Inferior parietal cortex (tissue), 1 donor: ENCODE results near the gene PPM1E.
"Not testable (repeated sequence)": the region's sequence is repeated elsewhere in the genome, so short reads cannot be mapped to it uniquely, and the experiment has no call there.

ENCODE experiments used
- DNase-seq: peaks from one replicate; pipeline ENCODE4 v3.0.0-alpha.2; 2016; ENCODE audit errors: extremely low spot score

Gene PPM1E

GRCh38 chr17:58755577-58756245 is at the start of gene PPM1E:
Gene PPM1E (plus strand): TSS chr17:58755854.
- DNase-seq, result peak; percentile 47

DNA sequence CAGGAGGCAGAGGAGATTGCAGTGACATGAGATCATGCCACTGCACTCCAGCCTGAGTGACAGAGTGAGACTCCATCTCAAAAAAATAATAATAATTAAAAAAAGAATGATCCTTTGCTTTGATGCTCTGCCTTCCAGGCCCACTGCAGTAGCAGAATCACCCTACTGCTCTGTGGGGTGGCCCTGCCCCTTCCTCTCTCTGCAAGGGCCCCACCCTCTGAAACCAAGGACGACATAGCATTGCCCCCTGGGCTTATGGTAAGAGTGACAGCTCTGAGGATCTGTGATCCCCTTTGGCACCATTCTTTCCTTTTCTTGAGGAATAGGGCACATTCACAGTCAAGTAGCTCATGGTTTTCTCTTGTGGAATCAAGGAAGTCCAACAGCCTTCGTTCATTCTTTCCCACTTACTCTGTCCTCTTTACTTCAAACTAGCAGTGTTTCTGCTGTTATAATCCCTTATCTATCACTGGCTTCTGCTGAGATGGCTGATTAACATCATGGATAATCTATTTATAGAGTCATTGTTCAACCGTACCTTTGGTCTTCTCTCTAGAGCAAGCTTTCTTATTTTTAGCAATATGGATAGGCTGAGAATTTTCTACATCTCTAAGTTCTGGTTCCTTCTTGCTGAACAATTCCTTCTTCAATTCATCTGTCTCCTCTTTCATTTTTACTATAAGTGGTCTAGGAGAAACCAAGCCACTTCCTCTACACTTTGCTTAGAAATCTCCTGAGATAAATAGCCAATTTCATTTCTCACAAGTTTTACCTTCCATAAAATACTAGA is 49.1 kb upstream of the PPM1E start:
- DNase-seq, result no peak

GRCh38 chr17:58710948-58711552 is 44.6 kb upstream of the PPM1E start:
- peak; percentile 80 for DNase-seq

DNA sequence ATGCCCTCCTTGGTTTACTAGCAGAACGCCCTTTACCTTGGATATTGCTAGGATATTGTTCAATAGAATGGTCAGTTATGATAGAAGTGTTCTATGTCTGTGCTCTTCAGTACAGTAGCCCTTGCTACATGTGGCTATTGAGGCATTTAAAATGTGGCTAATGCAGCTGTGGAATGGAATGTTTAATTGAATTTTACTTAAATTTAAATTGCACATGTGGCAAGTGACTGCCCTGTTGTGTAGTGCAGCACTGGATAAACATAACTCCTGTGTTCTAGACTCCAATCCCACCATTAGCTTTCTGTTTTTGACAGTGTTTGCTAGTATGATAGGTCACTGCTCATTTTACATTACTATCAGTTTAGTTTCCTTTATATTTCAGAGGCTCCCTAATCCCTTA is 33.4 kb upstream of the PPM1E start:
- no peak for DNase-seq

DNA sequence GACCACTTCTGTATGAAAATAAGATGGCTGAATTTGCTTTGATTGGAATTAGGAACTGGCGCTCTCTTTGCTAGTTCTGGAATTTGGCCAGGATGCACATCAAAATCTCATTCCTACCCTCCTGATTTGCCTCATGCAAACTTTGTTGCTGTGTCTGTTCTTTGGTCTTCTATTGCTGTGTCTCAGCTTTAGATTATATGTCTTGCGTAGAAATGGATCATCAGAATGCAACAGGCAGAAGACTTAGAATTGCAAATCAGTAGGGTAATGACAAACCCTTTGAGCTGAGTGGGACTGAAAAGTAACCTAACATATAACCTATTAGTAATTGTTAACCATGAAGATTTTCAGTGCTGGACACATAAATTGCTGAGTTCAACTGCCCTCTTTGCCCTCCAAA is 33.0 kb upstream of the PPM1E start:
- DNase-seq, result no peak

DNA sequence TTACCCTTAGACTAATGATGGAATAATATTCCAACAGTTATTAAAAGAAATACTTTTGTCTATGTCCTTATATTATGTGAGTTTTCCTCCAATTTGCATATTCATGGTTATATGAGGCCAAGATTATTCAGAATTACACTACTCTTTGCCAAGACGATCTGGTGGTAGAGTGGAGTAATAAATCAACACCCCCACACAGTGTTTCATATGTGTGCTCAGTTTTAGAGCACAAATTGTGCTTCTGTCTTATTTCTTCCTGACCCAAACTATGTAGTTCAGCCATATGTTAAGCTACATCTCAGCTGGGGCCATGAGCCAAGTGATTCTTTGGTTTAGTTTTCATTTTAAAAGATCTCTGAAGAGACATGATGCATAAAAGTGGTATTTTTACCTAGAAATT is 26.9 kb upstream of the PPM1E start:
- peak; percentile 32 for DNase-seq

GRCh38 chr17:58730937-58731336 is 24.7 kb upstream of the PPM1E start:
- DNase-seq, result no peak

GRCh38 chr17:58734040-58734439 is 21.6 kb upstream of the PPM1E start:
- no peak for DNase-seq

- no peak for DNase-seq
Measured at GRCh38 chr17:58734811-58735210, 20.8 kb upstream of the PPM1E start.

DNA sequence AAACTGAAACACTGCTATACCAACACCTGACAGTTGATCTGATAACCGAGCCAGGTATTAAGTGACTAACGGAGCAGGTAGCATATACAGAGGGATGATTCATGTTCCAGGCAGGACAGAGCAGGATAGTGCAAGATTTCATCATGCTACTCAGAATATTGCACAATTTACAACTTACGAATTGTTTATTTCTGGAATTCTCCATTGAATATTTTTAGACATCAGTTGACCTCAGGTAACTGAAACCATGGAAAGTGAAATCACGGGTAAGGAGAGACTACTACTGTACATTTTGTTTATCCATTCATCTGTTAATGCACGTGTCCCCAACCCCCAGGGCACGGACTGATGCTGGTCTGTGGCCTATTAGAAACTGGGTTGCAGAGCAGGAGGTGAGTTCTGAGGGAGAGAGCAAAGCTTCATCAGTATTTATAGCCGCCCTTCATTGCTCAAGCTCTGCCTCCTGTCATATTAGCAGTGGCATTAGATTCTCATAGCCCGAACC is 14.5 kb upstream of the PPM1E start:
- DNase-seq, result no peak

DNA sequence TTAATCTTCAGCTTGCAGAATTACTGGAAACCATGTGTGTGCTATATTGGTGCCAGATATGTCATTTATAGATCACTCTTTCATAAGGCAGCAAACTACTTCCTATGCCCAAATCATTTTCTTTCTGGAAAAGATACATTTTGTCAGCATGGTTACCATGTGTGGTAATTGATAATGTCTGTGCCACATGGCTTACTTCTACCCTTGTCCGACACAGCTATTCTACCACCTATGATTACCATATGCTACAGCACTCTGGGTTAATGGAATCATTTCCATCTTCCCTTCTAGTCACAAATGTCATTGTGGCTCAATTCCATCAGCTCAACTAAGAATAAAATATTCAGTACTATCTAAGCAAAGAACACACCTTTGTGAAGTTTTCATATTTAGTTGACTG is 8.0 kb upstream of the PPM1E start:
- no peak for DNase-seq

- not testable (repeated sequence) for DNase-seq
Measured at GRCh38 chr17:58749627-58750026, 6.0 kb upstream of the PPM1E start.

GRCh38 chr17:58753026-58753425 is 2.6 kb upstream of the PPM1E start:
- no peak for DNase-seq

- DNase-seq, result no peak
Measured at GRCh38 chr17:58755269-58755576, 431 bp upstream of the PPM1E start.

GRCh38 chr17:58756246-58757161 is 850 bp downstream of the PPM1E start:
- peak; percentile 22 for DNase-seq

- DNase-seq, result no peak
Measured at GRCh38 chr17:58757162-58757613, 1.5 kb downstream of the PPM1E start.

DNA sequence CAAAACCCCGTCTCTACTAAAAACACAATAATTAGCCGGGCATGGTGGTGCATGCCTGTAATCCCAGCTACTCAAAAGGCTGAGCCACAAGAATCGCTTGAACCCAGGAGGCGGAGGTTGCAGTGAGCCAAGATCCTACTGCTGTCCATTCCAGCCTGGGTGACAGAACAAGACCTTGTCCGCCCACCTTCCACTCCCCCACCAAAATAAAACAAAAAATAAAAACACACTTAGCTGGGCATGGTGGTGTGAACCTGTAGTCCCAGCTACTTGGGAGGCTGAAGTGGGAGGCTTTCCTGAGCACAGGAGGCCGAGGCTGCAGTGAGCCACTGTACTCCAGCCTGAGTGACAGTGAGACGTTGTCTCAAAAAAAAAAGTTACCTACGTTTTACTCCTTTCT is 3.2 kb downstream of the PPM1E start:
- DNase-seq, result no peak

GRCh38 chr17:58759522-58759921 is 3.9 kb downstream of the PPM1E start:
- no peak for DNase-seq

DNA sequence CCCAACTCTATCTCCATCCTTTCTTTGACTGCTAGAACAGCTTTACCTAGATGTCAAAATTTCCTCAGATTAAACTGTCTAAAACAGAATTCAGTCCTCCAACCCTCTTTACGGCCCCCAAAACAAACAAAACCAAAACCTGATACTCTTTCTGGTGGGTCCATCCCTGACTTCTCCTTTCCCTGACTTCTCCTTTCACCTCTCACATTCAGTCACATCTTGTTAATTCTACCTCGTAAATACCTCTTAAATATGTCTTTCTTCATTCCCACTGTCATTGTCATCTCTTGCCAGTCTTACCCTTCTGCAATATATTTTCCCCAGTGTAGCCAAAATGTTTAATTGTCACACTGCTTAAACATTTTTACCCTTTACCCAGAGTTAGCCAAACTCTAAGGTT is 4.6 kb downstream of the PPM1E start:
- DNase-seq, result no peak

- no peak for DNase-seq
Measured at GRCh38 chr17:58763263-58763662, 7.6 kb downstream of the PPM1E start.

DNA sequence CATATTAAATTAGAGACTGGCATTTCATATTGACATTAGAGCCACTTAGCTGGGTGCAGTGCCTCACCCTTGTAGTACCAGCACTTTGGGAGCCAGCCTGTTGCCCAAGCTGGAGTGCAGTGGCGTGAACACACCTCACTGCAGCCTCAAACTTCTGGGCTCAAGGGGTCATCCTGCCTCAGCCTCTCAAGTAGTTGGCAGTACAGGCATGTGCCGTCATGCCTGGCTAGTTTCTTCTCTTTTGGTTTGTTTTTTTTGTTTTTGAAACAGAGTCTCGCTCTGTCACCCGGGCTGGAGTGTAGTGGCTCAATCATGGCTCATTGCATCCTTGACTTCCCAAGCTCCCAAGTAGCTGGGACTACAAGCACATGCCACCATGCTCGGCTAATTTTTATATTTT is 8.7 kb downstream of the PPM1E start:
- DNase-seq, result no peak

- not testable (repeated sequence) for DNase-seq
Measured at GRCh38 chr17:58778482-58778881, 22.8 kb downstream of the PPM1E start.
